Coronary artery (tissue), 2 donors: ENCODE measurements around the gene ANKRD42.

Experiments
- DNase-seq: peaks from one replicate; pipeline ENCODE4 v3.0.0-alpha.2; 2017; ENCODE audit warnings: low spot score
- H3K27ac ChIP-seq, 2 donors: fragments of 200-600 bp; sonication (generic); one replicate each; pipeline ENCODE4 v1.5.1; 2016 to 2019
- H3K4me3 ChIP-seq: fragments of 200-600 bp; sonication (generic); 2 replicates; pipeline ENCODE4 v1.5.1; 2016; ENCODE audit warnings: mild to moderate bottlenecking, moderate library complexity
- CTCF ChIP-seq: fragments of 200-600 bp; sonication (generic); IDR thresholded peaks from one replicate; pipeline ENCODE4 v1.5.1; 2019; ENCODE audit warnings: antibody characterized with exemption

The ANKRD42 gene

DNA sequence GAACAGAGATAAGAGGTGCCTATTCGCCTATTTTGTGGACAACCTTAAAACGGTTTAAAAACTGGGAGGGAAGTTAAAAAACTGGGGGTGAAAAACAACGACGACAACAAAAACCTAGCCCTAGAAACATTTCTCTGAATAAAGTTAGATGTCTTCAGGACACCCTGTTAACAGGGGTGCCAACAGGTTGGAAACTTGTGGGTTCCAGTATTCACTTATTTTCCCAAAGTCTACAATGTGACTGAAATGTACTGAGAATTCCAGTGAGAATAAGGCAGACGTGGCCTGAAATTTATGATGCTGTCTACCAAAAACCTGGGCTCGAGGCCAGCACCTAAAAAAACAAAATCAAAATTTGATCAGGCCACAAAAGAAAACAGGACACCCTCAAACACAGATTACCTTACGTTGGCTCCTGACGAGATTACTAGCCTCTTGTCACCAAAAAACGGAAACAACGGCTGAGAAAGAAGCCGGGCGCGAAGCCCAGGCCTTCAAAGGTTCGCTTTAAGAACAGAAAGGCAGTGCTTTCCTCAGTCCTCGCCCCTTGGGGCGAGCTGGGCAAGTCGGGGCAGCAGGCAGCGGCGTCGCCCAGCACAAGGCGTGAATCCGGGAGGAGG is 91.7 kb downstream of the ANKRD42 start:
- DNase-seq = no peak
- H3K4me3 ChIP-seq = peak overlapping the region; percentile 80
- H3K27ac ChIP-seq = peak overlapping the region; percentile 96 to 97
- no peak for TF ChIP-seq CTCF

- peak; percentile 97 for DNase-seq
- no peak for TF ChIP-seq CTCF
Measured at GRCh38 chr11:83285771-83286528, 92.4 kb downstream of the ANKRD42 start, which contains the start of gene CCDC90B. Gene CCDC90B, minus strand, starts transcription at chr11:83286367. Its CDS starts 395 bp downstream, at chr11:83285972.

DNA sequence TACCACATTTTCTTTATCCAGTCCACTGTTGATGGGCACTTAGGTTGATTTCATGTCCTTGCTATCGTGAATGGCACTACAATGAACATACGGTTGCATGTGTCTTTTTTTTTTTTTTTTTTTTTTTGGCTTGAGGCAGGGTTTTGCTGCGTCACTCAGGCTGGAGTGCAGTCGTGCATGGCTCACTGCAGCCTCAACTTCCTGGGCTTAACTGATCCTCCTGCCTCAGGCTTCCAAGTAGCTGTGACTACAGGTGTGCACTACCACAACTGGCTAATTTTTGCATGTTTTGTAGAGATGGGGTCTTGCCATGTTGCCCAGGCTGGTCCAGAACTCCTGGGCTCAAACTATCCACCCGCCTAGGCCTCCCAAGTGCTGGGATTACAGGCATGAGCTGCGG is 94.1 kb downstream of the ANKRD42 start:
- H3K27ac ChIP-seq = no peak overlapping the region
- no peak for TF ChIP-seq CTCF
- no peak overlapping the region for H3K4me3 ChIP-seq
- DNase-seq = no peak

More at GRCh38 chr11:83285771-83286528, 92.4 kb downstream of the ANKRD42 start, which contains the start of gene CCDC90B:
- Histone ChIP-seq H3K4me3 (peak within 1 kb of the TSS; percentile 80), H3K27ac (peak within 1 kb of the TSS; percentile 96 to 97)

DNA sequence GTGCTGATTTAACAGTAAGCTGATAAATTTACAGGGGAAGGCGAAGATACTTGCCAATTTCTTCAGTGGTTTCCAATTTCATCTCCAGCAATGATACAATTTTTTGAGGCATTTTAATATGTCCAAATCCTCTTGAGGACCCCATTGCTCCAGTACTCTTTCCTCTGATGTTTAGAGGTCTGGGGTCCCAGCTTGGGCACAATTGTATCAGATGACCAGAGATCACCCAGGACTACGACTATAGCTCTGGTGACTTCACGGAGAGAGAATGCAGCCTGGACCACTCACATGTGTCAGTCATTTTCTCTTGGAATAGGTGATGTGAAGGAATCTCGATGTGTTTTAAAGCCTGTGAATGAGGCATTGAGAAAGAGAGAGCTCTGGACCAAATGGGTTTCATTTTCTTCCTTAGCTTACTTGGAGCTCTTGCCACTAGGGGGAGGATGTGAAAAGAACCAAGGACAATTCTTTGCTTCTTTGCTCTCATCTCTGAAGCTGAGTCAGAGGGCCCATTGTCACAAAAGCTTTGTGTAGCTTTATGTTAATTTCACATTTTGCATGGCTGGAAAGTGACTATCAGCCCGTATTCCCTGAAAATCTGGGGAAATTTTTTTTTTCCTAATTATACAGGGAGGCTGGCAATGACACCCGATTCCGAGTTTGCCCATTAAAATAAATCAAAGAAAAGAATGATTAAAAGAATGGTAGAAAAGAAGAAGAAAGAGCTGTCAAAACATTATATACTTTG is 99.4 kb downstream of the ANKRD42 start:
- no peak overlapping the region for H3K27ac ChIP-seq
- H3K4me3 ChIP-seq = peak overlapping the region; percentile 57
- DNase-seq = no peak
- TF ChIP-seq CTCF = peak; percentile 57

DNA sequence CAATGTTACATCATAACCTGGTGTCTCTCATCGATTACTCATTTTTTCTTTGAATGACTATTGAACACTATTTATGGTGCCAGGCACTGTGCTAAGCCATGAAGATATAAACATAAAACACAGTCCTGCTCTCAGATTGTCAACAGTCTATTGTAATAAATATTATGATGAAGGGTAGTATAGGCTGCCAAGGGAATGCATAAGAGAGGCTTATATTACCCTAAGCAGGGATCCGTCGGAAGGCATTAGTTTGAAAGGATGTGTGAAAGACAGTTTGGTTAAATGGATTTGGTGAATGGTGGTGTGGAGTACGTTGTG is 99.9 kb downstream of the ANKRD42 start:
- H3K4me3 ChIP-seq = no peak overlapping the region
- DNase-seq = no peak
- no peak overlapping the region for H3K27ac ChIP-seq
- TF ChIP-seq CTCF = no peak

DNA sequence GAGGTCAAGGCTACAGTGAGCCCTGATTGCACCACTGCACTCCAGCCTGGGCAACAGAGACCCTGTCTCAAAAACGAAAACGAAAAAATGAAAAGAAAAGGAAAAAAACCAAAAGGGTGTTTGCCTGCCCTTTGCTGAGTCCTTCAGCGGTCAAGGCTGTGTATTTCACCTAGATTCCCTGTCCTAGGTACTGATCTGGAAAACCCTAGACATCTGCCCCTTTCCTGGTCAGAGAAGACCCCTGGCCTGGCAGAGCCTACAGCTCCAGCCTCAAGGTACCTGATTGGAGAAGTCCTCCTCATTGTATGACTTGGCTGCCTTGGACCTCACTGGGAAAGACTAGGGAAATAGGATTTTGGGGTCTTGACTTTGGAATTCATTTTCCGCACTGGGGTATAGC is 100.7 kb downstream of the ANKRD42 start:
- Histone ChIP-seq H3K27ac (no peak overlapping the region), H3K4me3 (no peak overlapping the region)
- no peak for TF ChIP-seq CTCF
- no peak for DNase-seq
